Panc1 (cell line): ENCODE results near the gene MCCC2. TPM values are rescaled to one million over a fixed set of nuclear protein-coding genes. Genes with fewer than 3 reads are reported as not detected.

Experiments used
- ATAC-seq: fragments of 200-7000 bp; cut with Tn5 transposase; 2 replicates; pipeline ENCODE4 v1.9.1; 2020; ENCODE audit warnings: mild to moderate bottlenecking, moderate library complexity
- BruUV-seq: library from RNA; stranded (reverse); fragments of 400-500 nt; replicated peaks from 2 replicates; lab custom pipeline; 2021; lab: Mats Ljungman, UMichigan
- CTCF ChIA-PET: fragments of 300-600 bp; sonication (Branson Sonifier 250); formaldehyde crosslinking; loops from one replicate; lab custom pipeline; 2022; ENCODE audit warnings: antibody characterized with exemption; lab: Charles Lee
- POLR2A ChIA-PET: fragments of 300-600 bp; sonication (Branson Sonifier 250); formaldehyde crosslinking; loops from one replicate; lab custom pipeline; 2022; ENCODE audit warnings: antibody characterized with exemption; lab: Charles Lee
- DNase-seq: peaks from one replicate; pipeline ENCODE4 v3.0.0-alpha.2; 2010; ENCODE audit warnings: low read depth, low spot score
- H3K27ac ChIP-seq: 2 replicates; pipeline ENCODE4 v1.5.1; 2011; ENCODE audit warnings: mild to moderate bottlenecking, low read length, inconsistent platforms
- H3K27me3 ChIP-seq: fragments of 200-500 bp; sonication (Bioruptor generic); 2 replicates; pipeline ENCODE4 v1.6.0; 2014; ENCODE audit warnings: low read length, inconsistent platforms; ENCODE audit not compliant: control insufficient read depth, insufficient read depth
- H3K36me3 ChIP-seq: fragments of 200-500 bp; sonication (Bioruptor generic); 2 replicates; pipeline ENCODE4 v1.5.1; 2014; ENCODE audit warnings: inconsistent platforms, mild to moderate bottlenecking, low read length, moderate library complexity; ENCODE audit not compliant: control insufficient read depth, insufficient read depth
- H3K4me1 ChIP-seq: 2 replicates; pipeline ENCODE4 v1.5.1; 2011; ENCODE audit warnings: inconsistent platforms, mild to moderate bottlenecking, low read length, moderate library complexity; ENCODE audit not compliant: control insufficient read depth, insufficient read depth
- H3K4me3 ChIP-seq, 2 experiments: 2 replicates each; pipeline ENCODE4 v1.5.1; 2011 to 2012; ENCODE audit warnings: low read depth in 2 of 2, low read length in 2 of 2, mild to moderate bottlenecking in 2 of 2, inconsistent platforms in 1 of 2, moderate library complexity in 1 of 2
- H3K9me3 ChIP-seq: fragments of 200-500 bp; sonication (Bioruptor generic); 2 replicates; pipeline ENCODE4 v1.5.1; 2014; ENCODE audit warnings: low read depth, mild to moderate bottlenecking, inconsistent platforms, low read length, moderate library complexity; ENCODE audit not compliant: control insufficient read depth, insufficient read depth
- CTCF ChIP-seq: fragments of 450-650 bp; IDR thresholded peaks from 2 replicates; pipeline ENCODE4 v1.5.1; 2017; ENCODE audit warnings: mild to moderate bottlenecking
- POLR2AphosphoS5 ChIP-seq: IDR thresholded peaks from 2 replicates; pipeline ENCODE4 v1.6.1; 2012; ENCODE audit warnings: mild to moderate bottlenecking, low read depth, low read length, moderate library complexity
- REST ChIP-seq, 2 experiments: IDR thresholded peaks; 2 replicates each; pipeline ENCODE4 v1.6.1; 2011 to 2012; ENCODE audit warnings: low read depth in 2 of 2, control low read depth in 1 of 2, low read length in 1 of 2, mild to moderate bottlenecking in 1 of 2, moderate library complexity in 1 of 2; ENCODE audit not compliant: insufficient read depth in 1 of 2
- SIN3A ChIP-seq: IDR thresholded peaks from 2 replicates; pipeline ENCODE4 v1.6.1; 2012; ENCODE audit warnings: low read depth, mild to moderate bottlenecking, low read length, moderate library complexity, borderline replicate concordance; ENCODE audit not compliant: insufficient read depth
- TCF7L2 ChIP-seq: IDR thresholded peaks from 2 replicates; pipeline ENCODE4 v1.6.1; 2011; ENCODE audit warnings: mild to moderate bottlenecking, low read depth, low read length, inconsistent platforms
- in situ Hi-C: cut with HindIII; loops from 2 replicates; pipeline ENCODE4 v1.10.0; 2016; ENCODE audit warnings: low sequenced_read_pairs, low pct_unique_long_range_greater_than_20kb
- intact Hi-C: fragments of 100-400 bp; cut with micrococcal nuclease; formaldehyde crosslinking; loops from one replicate; pipeline ENCODE4 v1.10.0; 2022; ENCODE audit not compliant: unreplicated experiment
- total RNA-seq: library from RNA; stranded (reverse); gene quantifications from one replicate; pipeline ENCODE4 v1.2.1, GENCODE V29; 2021; ENCODE audit not compliant: unreplicated experiment

The MCCC2 gene
- total RNA-seq, 1 experiment from 2014 or later = 74.1 TPM

GRCh38 chr5:71631070-71631469 lies 43.9 kb downstream of the MCCC2 start:
- H3K27me3 ChIP-seq = no peaks in the 10 kb centered on the region
- TF ChIP-seq CTCF (no peak), REST (IDR thresholded peaks at IDR 0.05; ENCODE audit: insufficient read depth in 1 of 2, low read depth in 2 of 2, low read length in 1 of 2) (no peak), SIN3A (no peak), TCF7L2 (no peak), POLR2AphosphoS5 (no peak)
- no TSS peak for BruUV-seq
- no peak for ATAC-seq
- no peaks in the 10 kb centered on the region for H3K4me1 ChIP-seq
- no peak overlapping the region for H3K27ac ChIP-seq
- H3K36me3 ChIP-seq = peaks cover 3% of the 10 kb centered on the region
- POLR2A ChIA-PET = no interaction called here
- CTCF ChIA-PET = no interaction called here
- no peak overlapping the region for H3K4me3 ChIP-seq
- in situ Hi-C loops (no loop called here), intact Hi-C loops (no loop called here)
- no peak for DNase-seq
- no peaks in the 10 kb centered on the region for H3K9me3 ChIP-seq

DNA sequence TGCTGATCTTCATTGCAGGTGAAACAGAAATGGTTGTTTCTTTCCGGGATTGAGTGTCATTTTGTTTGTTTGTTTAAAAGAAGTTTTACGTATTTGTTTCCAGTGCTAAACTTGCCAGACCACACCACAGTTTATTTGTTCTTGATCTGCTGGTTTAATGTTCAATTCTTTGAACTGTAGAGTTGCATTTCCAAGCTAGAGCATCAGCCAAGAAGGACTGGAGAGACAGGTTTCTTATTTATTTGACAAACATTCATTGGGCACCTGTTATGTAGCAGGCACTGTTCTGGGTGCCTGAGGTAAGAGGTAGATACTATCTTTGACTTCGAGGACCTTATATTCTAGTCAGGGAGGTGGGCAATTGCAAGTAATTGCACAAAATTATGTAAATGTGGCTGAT lies 45.0 kb downstream of the MCCC2 start:
- Histone ChIP-seq H3K4me1 (no peaks in the 10 kb centered on the region), H3K9me3 (no peaks in the 10 kb centered on the region), H3K4me3 (no peak overlapping the region), H3K27me3 (no peaks in the 10 kb centered on the region), H3K36me3 (peaks cover 3% of the 10 kb centered on the region), H3K27ac (no peak overlapping the region)
- TF ChIP-seq SIN3A (no peak), POLR2AphosphoS5 (no peak), REST (IDR thresholded peaks at IDR 0.05; ENCODE audit: insufficient read depth in 1 of 2, low read depth in 2 of 2, low read length in 1 of 2) (no peak), CTCF (no peak), TCF7L2 (no peak)
- ATAC-seq (no peak), DNase-seq (no peak)
- intact Hi-C loops = no loop called here
- ChIA-PET CTCF (no interaction called here), POLR2A (interaction anchor here (0.7 kb wide), 1 partner anchor 37 kb away, joined by 6 read pairs; no protein-coding TSS in a partner anchor)
- in situ Hi-C loops = no loop called here
- BruUV-seq = no TSS peak
